GM19455 (cell line): ENCODE results near the gene PCCB.
"Not testable (repeated sequence)": the region's sequence is repeated elsewhere in the genome, so short reads cannot be mapped to it uniquely, and the experiment has no call there.

Experiments
- ATAC-seq: cut with Tn5 transposase; IDR thresholded peaks from one replicate; pipeline ENCODE4 v1.9.1; 2021; ENCODE audit not compliant: unreplicated experiment

Gene PCCB

DNA sequence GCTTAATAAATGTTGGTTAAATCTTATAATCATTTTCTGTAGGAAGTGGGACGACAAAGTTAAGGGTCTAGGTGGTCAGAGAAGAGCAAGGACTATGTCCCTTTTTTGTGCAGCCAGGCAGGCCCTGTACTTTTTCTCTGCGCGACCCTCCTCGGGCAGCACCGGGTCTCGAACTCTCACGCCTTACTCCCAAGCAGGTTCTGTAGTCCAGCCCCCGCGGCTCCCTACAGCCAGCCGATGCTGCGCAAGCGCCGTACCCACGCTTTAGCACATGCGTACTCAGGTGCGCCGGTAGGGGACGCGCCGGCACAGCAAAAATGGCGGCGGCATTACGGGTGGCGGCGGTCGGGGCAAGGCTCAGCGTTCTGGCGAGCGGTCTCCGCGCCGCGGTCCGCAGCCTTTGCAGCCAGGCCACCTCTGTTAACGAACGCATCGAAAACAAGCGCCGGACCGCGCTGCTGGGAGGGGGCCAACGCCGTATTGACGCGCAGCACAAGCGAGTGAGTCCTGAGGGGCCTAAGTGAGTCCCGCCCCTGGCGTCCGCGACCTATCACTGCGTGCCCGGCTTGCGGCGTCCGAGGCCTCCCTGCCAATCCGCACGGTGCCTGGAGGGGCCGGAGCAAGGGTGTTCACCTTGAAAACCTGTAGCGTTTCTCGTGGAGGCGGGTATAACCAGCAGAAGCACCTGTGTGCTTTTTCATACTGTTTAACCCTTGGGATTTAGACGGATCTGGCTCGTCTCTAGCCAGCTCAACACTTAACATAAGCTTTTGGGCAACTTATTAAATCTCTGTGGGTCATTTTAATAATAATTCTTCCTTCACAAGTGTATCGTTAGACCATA lies at the start of gene PCCB:
PCCB (plus strand) TSS at position 282 of the 844 bp plus-strand sequence; CDS start at position 318, 36 bp downstream.
- peak; percentile 98 for ATAC-seq

DNA sequence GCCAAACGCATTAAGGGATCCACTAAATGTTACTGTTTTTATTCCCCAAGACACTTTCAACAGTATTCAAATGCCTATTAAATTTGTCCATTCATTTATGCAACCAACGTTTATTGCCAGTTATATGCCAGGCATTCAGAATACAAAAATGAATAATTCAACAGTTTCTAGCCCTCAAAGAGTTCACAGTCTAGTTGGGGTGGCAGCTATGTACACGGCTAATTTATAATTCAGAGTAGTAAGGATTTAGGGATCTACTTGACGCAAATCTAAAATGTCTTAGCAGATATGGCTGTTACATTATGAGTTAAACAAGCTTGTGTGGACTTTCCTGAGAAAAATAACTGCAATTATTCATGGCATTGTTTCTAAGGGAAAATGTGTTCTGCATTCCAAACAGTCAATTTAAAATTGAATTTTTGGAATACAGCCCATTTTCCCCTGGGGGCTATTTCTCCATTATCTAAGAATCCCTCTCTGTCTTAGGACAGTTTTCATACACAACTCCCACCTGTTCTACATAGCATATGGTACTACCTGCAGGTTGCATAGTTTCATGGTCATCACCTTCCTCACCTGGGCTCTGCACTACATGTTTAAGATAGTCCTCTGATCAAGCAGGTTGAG lies 42.5 kb upstream of the PCCB start:
- ATAC-seq: no peak

DNA sequence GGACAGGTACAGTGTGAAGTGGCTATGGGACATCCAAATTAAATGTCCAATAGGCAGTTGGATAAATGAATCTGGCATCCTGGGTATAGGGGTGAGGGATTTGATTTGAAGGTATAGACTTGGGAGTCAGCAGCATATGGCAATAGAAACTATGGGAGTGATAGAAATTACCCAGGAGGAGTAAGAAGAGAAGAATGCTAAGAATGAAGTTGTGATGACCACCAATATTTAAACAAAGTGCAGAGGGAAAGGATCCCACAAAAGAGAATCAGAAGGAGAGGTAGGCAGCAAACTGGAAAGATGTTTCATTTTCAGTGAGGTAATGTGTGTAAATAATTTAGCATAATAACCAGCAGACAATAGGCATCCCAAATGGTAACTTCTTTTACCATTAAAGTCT lies 40.2 kb upstream of the PCCB start:
- no peak for ATAC-seq

DNA sequence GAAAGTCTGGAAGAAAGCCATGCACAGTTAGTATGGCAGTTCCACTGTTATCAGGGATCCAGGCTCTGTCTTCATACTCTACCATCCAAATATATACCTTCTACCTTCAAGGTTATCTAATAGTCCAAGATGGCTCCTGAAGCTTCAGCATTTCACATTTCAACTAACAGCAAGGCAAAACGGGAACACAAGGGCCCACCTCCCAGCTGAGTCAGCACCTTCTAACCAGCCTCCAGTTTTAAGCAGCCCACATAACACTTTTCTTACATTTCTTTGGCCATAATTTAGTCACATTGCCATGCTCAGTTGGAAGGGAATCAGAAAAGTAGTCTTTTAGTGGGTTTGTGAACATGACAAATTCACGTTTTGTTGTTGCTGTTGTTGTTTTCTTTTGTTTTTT lies 38.6 kb upstream of the PCCB start:
- no peak for ATAC-seq

DNA sequence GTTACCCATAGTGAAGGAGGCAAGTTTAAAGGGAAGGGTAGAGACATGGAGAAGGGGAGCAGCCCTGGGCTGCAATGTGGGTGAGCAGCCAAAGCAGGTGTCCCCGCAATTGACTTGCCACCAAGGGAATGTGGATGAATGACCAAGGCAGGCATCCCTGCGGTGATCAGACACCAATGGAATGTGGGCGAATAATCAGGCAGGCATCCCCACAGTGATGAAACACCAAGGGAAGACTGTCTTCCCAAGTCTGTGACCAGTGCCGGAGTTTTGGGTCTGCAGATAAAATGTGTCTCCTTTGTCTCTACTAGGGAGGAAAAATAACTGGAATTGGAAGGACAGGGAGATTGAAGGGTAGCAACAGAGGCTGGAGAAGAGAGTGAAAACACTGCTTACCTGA lies 27.4 kb upstream of the PCCB start:
- not testable (repeated sequence) for ATAC-seq

DNA sequence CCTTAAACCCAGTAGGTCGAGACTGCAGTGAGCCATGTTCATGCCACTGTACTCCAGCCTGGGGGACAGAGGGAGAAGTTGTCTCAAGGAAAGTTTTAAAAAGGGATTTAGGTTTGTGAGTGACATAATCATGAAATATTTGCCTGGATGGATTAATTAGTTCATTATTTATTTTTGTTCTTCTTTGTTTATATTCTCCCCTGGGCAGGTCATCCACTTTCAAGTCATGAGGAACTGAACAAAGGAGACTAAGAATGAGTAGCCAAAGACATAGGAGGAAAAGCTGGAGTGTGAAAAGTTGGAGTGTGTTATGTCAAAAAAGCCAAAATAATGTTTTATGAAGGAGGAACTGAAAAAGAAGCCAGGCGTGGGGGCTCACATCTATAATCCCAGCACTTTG lies 17.7 kb upstream of the PCCB start:
- ATAC-seq: no peak

DNA sequence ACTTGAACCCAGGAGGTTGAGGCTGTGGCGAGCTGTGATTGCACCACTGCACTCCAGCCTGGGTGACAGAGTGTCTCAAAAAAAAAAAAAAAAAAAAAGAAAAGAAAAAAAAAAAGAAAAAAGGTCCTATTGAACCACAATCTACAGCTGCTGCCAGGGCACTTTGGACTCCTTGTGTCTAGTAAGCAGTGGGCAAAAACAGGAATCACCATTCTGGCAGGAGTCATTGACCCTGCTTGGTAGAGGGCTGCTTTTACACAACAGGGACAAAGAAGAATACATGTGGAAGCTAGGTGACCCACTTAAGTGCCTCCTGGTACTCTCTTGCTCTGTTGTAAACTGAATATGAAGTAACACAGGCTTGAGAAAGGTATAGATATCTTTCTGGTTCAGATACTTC lies 14.6 kb upstream of the PCCB start:
- no peak for ATAC-seq

DNA sequence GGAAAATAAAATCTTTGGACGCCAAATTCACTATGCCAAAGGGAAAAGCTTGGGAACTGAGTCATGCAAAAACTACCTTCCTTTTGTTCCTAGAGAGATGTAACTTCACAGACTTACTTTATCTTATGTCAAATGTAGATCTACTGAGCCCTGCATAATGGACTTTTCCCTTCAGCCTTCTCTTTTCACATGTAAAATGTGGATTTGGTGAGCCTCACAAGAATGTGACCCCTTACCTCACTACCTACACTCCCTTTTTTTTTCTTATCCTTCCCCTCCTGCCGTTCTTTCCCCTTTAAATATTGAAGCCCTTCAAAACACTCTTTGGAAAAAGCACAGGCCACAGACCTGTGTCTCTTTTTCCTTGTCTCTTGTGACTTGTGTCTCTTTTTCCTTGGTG lies 14.0 kb upstream of the PCCB start:
- no peak for ATAC-seq

DNA sequence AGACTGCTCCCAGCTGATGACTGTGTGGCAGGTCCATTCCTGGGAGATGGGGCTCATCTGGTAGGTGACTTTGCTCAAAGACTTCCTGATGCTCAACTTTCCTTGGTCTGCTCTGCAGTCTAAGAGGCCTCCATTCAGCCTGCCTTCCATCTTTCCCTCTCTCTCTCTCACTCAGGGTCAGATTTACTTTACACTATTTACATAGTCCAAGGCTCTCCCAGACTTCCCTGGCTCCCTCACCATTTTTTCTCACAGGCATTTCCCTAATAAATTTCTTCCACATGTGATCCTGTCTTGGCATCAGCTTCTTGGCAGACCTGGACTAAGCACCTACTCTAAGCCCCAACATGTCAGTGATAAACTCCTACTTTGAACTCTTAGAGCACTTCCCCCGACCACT lies 13.0 kb upstream of the PCCB start:
- no peak for ATAC-seq

DNA sequence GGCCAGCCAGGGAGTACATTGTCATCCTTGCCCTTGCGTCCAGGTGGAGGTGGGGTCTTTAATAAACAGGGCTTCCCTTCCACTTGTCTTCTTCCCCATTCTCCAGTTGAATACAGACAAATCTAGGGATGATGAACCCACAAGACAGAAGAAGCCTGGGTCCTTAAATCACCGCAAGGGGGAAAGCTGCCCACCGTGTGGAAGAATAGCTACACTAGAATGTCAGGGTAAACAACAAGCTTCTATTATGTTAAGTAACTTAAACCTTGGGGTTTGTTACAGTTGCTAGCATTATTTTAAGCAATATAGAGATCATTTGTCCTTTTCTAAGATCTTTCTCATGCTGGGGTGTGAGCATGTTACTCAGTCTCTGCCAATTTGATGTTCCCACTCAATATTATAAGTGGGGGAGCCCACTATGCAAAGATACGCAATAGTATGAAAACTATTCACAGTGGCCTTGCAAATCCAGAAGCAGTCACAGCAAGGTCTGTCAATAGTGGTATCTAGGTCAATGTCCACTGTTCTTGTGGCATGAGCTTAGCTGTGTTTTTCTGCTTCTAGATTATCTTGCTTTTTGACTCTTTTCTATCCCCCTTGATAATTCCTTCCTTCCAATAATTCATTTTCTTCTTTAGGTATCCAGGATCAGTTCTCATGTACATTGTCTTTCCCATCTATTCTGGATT lies 12.0 kb upstream of the PCCB start:
- ATAC-seq: no peak

DNA sequence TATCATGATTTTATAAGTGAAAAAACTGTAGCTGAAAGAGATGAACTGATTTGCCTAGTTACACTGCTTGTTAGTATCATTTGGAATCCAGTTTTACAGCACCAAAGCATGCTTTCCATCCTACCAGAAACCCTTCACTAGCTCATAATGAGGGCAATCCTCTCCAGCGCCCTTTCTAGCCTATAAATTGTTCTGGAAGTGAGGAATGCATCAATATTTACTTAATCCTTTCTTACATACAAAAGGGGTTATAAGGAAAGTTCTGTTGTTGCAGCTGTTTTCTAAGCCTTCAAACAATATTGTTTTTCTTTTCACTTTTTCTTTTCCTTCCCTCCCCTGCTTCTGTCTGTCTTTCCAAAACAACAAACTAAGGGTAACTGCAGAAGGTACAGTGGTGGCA lies 11.0 kb upstream of the PCCB start:
- ATAC-seq: no peak

DNA sequence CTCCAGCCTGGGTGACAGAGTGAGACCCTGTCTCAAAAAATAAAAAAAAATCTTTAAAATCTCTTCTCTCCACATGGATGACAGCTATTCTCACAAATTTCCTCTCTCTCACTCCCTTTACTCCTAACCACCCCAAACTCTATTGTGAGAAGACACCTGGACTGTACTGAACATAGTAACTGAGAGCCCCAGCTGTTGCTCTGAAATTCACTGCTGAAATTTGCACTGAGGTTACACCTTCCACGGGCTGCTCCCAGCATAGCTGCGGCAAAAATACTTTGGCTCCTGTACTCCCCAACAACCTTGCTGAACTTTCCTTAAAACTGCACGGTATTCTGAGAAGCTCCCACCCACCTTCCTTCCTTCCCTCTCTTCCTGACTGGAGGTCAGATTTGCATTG lies 4.4 kb upstream of the PCCB start:
- no peak for ATAC-seq

DNA sequence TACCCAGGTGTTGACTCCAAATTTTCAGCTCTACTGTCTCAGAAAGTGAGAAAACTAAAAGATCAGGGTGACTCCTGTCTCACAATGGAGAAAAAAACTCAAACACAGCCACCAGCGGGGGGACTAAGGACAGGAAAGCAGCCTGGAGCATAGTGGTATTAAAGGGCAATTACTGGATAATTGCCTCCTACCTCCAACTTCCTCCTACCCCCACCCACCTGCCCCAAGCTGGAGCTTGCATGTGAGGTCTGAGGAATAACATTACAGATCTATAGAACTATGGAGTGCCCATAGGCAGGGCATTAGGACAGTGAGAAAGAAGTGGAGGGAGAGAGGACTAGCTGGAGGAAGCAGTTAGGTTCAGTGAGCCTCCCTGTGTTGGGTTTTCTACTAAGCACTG lies 2.7 kb upstream of the PCCB start:
- no peak for ATAC-seq

DNA sequence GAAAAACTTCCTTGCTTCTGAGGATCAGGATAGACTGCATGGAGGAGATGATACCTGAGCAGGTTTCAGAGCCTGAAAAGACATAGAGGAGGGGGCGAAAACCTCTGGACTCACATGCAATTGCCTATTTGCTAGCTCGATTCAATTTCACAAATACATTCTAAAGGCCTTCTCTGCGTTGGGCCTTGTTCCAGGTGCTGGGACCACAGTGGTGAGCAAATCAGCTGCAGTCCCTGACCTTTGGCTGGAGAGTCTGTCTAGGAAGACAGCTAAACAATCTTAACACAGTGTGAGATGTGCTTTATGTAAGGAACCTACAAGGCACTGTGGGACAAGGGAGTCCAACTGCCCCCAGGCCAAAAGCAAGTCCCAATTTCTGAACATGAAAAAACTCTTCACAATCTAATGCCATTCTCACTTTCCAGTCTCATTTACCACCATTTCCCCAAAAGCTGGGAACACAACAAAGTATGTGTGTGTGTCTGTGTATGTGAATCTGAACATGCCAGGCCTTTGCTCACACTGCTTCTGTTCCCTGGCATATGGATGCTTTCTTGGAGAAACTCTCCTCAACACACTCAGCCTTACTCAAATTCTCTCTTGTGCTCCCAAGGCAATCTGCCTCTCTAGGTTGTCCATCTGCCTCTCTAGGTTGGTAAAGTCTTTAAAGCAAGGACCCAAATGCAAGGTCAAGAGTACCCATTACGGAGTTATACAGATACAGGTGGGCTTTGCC lies 2.1 kb upstream of the PCCB start:
- no peak for ATAC-seq

DNA sequence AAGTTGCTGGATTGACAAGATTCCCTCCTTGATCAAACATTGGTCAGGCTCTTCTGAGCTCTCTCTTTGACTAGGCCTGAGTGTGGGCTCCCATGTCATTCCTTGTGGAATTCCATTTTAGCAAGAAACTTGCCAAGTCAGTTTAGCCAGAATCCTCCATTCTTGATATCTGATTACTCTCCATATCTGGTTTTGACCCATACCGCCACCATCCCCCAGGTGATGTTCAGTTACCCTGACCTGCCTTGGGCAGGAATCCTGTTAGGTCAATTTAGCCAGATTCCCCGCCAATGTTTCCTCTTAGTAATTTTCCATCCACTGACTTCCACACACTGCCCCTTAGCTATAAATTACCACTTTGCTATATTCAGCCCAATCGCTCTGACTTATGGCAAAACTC lies 1.0 kb upstream of the PCCB start:
- no peak for ATAC-seq

DNA sequence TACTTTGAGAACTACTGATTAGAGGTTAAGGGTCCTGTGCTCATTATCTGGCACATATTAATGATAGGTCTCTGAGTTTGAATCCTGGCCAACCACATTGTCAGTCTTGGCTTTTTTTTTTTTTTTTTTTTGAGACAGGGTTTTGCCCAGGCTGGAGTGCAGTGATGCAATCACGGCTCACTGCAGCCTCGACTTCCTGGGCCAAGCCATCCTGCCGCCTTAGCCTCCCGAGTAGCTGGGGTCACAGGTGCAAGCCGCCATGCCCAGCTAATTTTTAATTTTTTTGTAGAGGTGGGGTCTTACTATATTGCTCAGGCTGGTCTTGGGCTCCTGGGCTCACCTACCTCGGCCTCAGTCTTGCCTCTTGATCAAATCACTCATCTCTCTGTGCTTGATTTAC lies 547 bp upstream of the PCCB start:
- no peak for ATAC-seq

DNA sequence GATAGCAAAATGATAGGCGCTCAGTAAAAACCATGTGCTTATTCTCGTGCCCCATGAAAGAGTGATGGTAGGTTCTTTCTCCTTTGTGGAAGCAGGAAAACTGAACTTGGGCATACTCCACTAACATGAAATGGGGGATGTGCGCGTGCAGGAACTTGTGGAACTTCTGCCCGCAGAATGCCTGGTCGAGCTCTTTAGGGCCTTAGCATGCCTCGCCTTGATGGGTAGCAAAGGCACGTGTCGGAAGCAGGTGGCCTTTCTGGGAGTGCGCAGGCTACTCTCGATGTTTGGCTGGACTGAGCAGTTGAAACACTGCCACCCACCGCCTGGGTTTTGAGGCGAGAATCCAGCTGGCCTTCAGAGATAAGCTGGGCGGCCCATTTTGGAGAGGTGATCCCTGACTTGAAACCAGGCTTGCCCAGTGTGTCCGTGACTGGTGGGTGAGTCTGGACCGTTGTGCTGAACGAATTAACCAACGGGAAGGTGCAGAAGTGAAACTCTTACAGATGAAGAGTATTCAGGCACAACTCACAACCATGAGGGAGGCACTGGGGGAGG lies 842 bp downstream of the PCCB start:
- no peak for ATAC-seq

DNA sequence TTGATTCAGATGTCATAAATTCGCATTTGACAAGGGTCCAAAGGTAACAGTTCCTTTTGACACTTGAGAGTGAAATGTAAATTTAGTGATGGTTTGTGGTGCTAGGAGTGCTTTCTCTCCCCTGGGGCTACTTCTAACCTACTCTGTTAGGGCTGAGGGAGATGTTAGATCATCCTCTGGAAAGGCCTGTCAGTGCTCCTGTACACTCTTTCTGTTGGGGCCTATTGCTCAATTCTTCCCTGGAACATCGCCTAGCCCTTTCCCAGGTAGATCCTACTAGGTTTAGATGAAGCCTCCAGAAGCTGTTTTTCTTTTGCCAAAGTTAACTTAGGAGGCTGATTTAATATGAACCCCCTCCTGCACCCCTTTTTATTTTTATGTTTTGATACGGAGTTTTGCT lies 1.4 kb downstream of the PCCB start:
- ATAC-seq: no peak

DNA sequence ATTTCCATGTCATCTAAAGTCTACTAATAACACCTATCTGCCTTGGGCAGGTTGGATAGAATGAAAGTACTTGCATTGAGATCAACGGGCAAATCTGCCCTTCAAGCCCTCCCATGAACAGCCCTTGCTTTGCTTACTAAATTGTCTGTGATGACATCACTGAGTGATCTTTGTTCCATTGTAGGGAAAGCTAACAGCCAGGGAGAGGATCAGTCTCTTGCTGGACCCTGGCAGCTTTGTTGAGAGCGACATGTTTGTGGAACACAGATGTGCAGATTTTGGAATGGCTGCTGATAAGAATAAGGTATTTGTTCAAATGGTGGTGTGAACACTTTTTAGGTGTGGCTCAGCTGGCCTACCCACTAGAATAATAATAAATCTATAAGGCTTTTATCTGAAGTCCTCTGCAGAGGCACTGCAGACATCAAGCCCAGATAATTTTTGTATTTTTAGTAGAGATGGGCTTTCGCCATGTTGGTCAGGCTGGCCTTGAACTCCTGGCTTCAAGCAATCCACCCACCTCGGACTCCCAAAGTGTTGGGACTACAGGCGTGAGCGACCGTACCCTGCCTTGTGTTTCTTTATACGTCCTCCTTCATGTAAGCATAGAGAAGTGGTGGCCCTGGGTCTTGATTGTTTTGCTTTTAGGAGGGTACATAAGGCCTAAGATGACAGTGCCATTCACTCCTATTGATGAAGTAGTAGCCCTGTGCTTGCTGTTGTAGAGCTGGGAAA lies 5.7 kb downstream of the PCCB start:
- ATAC-seq: no peak

DNA sequence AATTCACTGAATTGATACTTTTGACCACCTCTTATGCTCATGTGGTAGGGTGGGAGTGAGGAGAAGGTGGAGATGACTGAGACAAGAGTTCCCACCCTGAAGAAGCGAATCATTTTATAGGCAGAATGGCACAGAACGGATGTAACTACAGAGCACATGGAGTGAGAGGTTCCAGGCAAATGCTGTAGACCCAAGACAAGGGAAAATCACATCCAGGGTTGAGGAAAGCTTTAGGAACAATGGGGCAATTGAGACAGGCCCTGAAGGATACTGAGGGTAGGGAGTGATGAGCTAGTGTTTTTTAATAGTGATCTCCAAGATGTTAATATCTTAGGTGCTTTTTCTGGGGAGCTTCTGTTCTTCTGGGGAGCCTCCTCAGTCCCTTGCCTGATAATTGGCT lies 8.1 kb downstream of the PCCB start:
- ATAC-seq: no peak
